ENCODE data around the gene FGR. TPM values are rescaled to one million over a fixed set of nuclear protein-coding genes. Genes with fewer than 3 reads are reported as not detected.

FGR gene
- total and polyA plus RNA-seq, 2 of the 13 experiments (the other 11 are each of a cell fraction or from before 2014, with no cell fraction given), result not detected

DNA sequence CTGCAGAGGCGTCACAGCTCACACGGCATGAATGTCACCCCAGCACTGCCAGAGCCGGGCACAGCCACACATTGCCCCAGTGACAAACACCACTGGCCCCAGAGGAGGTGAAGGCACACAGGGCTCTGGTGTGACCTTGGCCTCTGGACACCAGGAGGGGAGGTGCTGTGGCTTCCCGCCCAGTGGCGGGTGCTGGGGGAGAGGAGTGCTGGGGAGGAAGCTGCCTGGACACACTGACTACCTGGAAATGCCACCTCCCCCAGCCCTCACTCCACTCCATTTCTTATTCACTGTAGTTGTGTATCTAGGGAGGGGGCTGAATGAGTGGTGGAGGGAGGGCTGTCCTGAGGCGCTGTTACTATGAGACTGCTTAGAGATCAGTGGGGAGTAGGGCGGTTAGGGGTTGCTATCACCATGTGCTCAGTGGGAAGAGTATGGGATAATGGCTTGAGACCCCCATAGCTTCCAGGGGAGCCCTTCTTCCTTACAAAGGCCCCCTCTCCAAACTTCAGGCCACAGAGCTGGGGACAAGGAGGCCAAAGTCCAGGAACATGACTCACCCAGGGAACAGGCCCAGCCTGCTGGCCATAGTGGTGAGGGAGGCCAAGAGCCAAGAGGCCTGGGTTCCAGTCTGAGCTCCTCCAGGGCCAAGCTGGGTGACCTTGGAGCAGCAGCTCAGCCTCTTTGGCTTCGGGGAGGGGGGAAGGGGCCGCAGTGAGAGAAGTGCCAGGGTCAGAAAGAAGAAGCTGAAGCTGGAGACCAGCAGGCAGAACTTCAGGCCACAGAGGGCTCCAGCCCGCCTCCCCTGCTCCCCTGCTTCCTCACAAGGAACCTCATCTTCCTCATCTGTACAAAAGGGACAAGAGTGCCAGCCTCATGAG is 71.2 kb downstream of the FGR start (continued):
- TF ChIP-seq, protein P1, sequence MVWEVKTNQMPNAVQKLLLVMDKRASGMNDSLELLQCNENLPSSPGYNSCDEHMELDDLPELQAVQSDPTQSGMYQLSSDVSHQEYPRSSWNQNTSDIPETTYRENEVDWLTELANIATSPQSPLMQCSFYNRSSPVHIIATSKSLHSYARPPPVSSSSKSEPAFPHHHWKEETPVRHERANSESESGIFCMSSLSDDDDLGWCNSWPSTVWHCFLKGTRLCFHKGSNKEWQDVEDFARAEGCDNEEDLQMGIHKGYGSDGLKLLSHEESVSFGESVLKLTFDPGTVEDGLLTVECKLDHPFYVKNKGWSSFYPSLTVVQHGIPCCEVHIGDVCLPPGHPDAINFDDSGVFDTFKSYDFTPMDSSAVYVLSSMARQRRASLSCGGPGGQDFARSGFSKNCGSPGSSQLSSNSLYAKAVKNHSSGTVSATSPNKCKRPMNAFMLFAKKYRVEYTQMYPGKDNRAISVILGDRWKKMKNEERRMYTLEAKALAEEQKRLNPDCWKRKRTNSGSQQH (CRISPR knock-in tag; IDR thresholded peaks at IDR 0.05; ENCODE audit: low read depth), result no peak; the same call in 1 of the 2 replicates
- TF ChIP-seq, protein P2, sequence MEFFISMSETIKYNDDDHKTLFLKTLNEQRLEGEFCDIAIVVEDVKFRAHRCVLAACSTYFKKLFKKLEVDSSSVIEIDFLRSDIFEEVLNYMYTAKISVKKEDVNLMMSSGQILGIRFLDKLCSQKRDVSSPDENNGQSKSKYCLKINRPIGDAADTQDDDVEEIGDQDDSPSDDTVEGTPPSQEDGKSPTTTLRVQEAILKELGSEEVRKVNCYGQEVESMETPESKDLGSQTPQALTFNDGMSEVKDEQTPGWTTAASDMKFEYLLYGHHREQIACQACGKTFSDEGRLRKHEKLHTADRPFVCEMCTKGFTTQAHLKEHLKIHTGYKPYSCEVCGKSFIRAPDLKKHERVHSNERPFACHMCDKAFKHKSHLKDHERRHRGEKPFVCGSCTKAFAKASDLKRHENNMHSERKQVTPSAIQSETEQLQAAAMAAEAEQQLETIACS (CRISPR knock-in tag; IDR thresholded peaks at IDR 0.05), result no peak
- TF ChIP-seq, protein P3, sequence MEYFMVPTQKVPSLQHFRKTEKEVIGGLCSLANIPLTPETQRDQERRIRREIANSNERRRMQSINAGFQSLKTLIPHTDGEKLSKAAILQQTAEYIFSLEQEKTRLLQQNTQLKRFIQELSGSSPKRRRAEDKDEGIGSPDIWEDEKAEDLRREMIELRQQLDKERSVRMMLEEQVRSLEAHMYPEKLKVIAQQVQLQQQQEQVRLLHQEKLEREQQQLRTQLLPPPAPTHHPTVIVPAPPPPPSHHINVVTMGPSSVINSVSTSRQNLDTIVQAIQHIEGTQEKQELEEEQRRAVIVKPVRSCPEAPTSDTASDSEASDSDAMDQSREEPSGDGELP (IDR thresholded peaks at IDR 0.05; ENCODE audit: borderline replicate concordance, low read depth), result peak; percentile 62; the same call in 1 of the 2 replicates
- TF ChIP-seq, protein P4, sequence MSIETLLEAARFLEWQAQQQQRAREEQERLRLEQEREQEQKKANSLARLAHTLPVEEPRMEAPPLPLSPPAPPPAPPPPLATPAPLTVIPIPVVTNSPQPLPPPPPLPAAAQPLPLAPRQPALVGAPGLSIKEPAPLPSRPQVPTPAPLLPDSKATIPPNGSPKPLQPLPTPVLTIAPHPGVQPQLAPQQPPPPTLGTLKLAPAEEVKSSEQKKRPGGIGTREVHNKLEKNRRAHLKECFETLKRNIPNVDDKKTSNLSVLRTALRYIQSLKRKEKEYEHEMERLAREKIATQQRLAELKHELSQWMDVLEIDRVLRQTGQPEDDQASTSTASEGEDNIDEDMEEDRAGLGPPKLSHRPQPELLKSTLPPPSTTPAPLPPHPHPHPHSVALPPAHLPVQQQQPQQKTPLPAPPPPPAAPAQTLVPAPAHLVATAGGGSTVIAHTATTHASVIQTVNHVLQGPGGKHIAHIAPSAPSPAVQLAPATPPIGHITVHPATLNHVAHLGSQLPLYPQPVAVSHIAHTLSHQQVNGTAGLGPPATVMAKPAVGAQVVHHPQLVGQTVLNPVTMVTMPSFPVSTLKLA (IDR thresholded peaks at IDR 0.05), result peak; percentile 1; the same call in 1 of the 2 replicates
- TF ChIP-seq MXI1 (IDR thresholded peaks at IDR 0.05; ENCODE audit: borderline replicate concordance, low read depth, low read length) (peak; percentile 75; the same call in 1 of the 3 replicates), FOXO1 (CRISPR knock-in tag; IDR thresholded peaks at IDR 0.05) (peak; percentile 89), CHCHD3 (CRISPR knock-in tag; IDR thresholded peaks at IDR 0.05) (no peak), NFKB2 (CRISPR knock-in tag; IDR thresholded peaks at IDR 0.05; ENCODE audit: borderline replicate concordance) (no peak), PHF5A (CRISPR knock-in tag; IDR thresholded peaks at IDR 0.05; ENCODE audit: low read depth, unreplicated experiment) (peak; percentile 76), BCL6 (CRISPR knock-in tag; IDR thresholded peaks at IDR 0.05) (peak; percentile 85), CHD2 (IDR thresholded peaks at IDR 0.05; ENCODE audit: low read depth, low read length) (no peak), ZMYM2 (CRISPR knock-in tag; IDR thresholded peaks at IDR 0.05) (peak; percentile 79; the same call in 1 of the 2 replicates)
- TF ChIP-seq, protein P5, sequence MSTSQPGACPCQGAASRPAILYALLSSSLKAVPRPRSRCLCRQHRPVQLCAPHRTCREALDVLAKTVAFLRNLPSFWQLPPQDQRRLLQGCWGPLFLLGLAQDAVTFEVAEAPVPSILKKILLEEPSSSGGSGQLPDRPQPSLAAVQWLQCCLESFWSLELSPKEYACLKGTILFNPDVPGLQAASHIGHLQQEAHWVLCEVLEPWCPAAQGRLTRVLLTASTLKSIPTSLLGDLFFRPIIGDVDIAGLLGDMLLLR (CRISPR knock-in tag; IDR thresholded peaks at IDR 0.05), result 0 out of 2 replicates have a peak, but pooled peaks have one; percentile 14
- TF ChIP-seq, protein P6, sequence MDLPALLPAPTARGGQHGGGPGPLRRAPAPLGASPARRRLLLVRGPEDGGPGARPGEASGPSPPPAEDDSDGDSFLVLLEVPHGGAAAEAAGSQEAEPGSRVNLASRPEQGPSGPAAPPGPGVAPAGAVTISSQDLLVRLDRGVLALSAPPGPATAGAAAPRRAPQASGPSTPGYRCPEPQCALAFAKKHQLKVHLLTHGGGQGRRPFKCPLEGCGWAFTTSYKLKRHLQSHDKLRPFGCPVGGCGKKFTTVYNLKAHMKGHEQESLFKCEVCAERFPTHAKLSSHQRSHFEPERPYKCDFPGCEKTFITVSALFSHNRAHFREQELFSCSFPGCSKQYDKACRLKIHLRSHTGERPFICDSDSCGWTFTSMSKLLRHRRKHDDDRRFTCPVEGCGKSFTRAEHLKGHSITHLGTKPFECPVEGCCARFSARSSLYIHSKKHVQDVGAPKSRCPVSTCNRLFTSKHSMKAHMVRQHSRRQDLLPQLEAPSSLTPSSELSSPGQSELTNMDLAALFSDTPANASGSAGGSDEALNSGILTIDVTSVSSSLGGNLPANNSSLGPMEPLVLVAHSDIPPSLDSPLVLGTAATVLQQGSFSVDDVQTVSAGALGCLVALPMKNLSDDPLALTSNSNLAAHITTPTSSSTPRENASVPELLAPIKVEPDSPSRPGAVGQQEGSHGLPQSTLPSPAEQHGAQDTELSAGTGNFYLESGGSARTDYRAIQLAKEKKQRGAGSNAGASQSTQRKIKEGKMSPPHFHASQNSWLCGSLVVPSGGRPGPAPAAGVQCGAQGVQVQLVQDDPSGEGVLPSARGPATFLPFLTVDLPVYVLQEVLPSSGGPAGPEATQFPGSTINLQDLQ (CRISPR knock-in tag; IDR thresholded peaks at IDR 0.05), result no peak; the same call in 1 of the 2 replicates
- TF ChIP-seq, protein P7, sequence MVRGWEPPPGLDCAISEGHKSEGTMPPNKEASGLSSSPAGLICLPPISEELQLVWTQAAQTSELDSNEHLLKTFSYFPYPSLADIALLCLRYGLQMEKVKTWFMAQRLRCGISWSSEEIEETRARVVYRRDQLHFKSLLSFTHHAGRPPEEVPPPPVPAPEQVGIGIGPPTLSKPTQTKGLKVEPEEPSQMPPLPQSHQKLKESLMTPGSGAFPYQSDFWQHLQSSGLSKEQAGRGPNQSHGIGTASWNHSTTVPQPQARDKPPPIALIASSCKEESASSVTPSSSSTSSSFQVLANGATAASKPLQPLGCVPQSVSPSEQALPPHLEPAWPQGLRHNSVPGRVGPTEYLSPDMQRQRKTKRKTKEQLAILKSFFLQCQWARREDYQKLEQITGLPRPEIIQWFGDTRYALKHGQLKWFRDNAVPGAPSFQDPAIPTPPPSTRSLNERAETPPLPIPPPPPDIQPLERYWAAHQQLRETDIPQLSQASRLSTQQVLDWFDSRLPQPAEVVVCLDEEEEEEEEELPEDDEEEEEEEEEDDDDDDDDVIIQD (CRISPR knock-in tag; IDR thresholded peaks at IDR 0.05; ENCODE audit: low read depth), result peak; percentile 66; the same call in 1 of the 2 replicates
